H1 (cell line): ENCODE measurements around the gene CD58. TPM values are rescaled to one million over a fixed set of nuclear protein-coding genes. Genes with fewer than 3 reads are reported as not detected.

Experiments
- CTCF ChIA-PET: fragments of 300-600 bp; sonication (Branson Sonifier 250); formaldehyde crosslinking; loops from one replicate; lab custom pipeline; 2021; ENCODE audit not compliant: partially characterized antibody; lab: Charles Lee
- POLR2A ChIA-PET: fragments of 300-600 bp; sonication (Branson Sonifier 250); formaldehyde crosslinking; loops from one replicate; lab custom pipeline; 2021; ENCODE audit warnings: inconsistent platforms; ENCODE audit not compliant: partially characterized antibody; lab: Charles Lee
- DNase-seq, 2 experiments: peaks; one replicate each; pipeline versions ENCODE4 v3.0.0 to v3.0.0-alpha.2; 2010 to 2022; ENCODE audit warnings: low spot score in 2 of 2, low read depth in 1 of 2, mixed read lengths in 1 of 2
- FAIRE-seq: peaks from 2 replicates; lab custom pipeline; 2011; peaks lifted over from hg19 to GRCh38; lab: Jason Lieb, UNC
- H2AFZ ChIP-seq: 2 replicates; pipeline ENCODE4 v1.8.1; 2012; ENCODE audit warnings: low read length, inconsistent platforms
- H2AK5ac ChIP-seq: 2 replicates; pipeline ENCODE4 v1.6.1; 2013; ENCODE audit warnings: low read depth, low read length
- H2BK120ac ChIP-seq: replicated peaks from 2 replicates; pipeline ENCODE3; 2013; ENCODE audit warnings: low read depth, low read length, inconsistent platforms
- H2BK12ac ChIP-seq: 2 replicates; pipeline ENCODE4 v1.6.1; 2013; ENCODE audit warnings: low read depth, low read length
- H2BK15ac ChIP-seq: 2 replicates; pipeline ENCODE4 v1.6.1; 2013; ENCODE audit warnings: low read length
- H2BK20ac ChIP-seq: 2 replicates; pipeline ENCODE4 v1.6.1; 2013; ENCODE audit warnings: low read length
- H2BK5ac ChIP-seq: 2 replicates; pipeline ENCODE4 v1.6.1; 2013; ENCODE audit warnings: low read depth, low read length
- H3K14ac ChIP-seq: 2 replicates; pipeline ENCODE4 v1.6.1; 2013; ENCODE audit warnings: inconsistent platforms; ENCODE audit not compliant: insufficient read length
- H3K18ac ChIP-seq: 2 replicates; pipeline ENCODE4 v1.6.1; 2013; ENCODE audit warnings: low read length; ENCODE audit errors: extremely low read depth
- H3K23ac ChIP-seq: 2 replicates; pipeline ENCODE4 v1.6.1; 2013; ENCODE audit warnings: inconsistent platforms; ENCODE audit not compliant: insufficient read length
- H3K23me2 ChIP-seq: 2 replicates; pipeline ENCODE4 v1.6.1; 2013; ENCODE audit warnings: low read depth, low read length
- H3K27ac ChIP-seq: 2 replicates; pipeline ENCODE4 v1.6.1; 2011; ENCODE audit warnings: low read depth, low read length, inconsistent platforms
- H3K27me3 ChIP-seq, 4 experiments: replicated peaks in 1 of 4; 1 replicate in 1 of 4; 2 replicates in 3 of 4; pipeline versions ENCODE4 v1.6.1 to v1.8.1; 2011 to 2013; ENCODE audit warnings: low read length in 3 of 4, mild to moderate bottlenecking in 3 of 4, inconsistent platforms in 2 of 4, mixed read lengths in 2 of 4, moderate library complexity in 1 of 4; ENCODE audit not compliant: control insufficient read depth in 3 of 4, insufficient read depth in 3 of 4; ENCODE audit errors: extremely low read depth in 1 of 4
- H3K36me3 ChIP-seq, 4 experiments: 2 replicates each; pipeline versions ENCODE4 v1.6.1 to v1.8.1; 2011 to 2013; ENCODE audit warnings: mild to moderate bottlenecking in 4 of 4, low read length in 3 of 4, moderate library complexity in 2 of 4, control low read depth in 1 of 4, inconsistent platforms in 1 of 4; ENCODE audit not compliant: insufficient read depth in 4 of 4, control insufficient read depth in 2 of 4
- H3K4ac ChIP-seq: replicated peaks from 2 replicates; pipeline ENCODE3; 2013; ENCODE audit warnings: low read length, low read depth, mixed read lengths, inconsistent platforms; ENCODE audit not compliant: insufficient read length
- H3K4me1 ChIP-seq, 4 experiments: replicated peaks in 1 of 4; 1 replicate in 1 of 4; 2 replicates in 3 of 4; pipeline versions ENCODE4 v1.6.1 to v1.8.1; 2011 to 2013; ENCODE audit warnings: low read length in 3 of 4, inconsistent platforms in 2 of 4, mixed read lengths in 1 of 4; ENCODE audit not compliant: insufficient read depth in 4 of 4, control insufficient read depth in 3 of 4
- H3K4me2 ChIP-seq, 2 experiments: 2 replicates each; pipeline versions ENCODE4 v1.6.1 to v1.8.1; 2011 to 2013; ENCODE audit warnings: low read depth in 2 of 2, low read length in 2 of 2, control low read depth in 1 of 2, inconsistent platforms in 1 of 2, mild to moderate bottlenecking in 1 of 2; ENCODE audit not compliant: insufficient read depth in 1 of 2
- H3K4me3 ChIP-seq, 4 experiments: fragments of 200-600, 300-600 bp in 1 of 4; sonication (generic), shearing (Covaris generic), sonication (Bioruptor Twin) in 1 of 4; 2 replicates each; pipeline versions ENCODE4 v1.5.1 to v1.8.1; 2011 to 2016; ENCODE audit warnings: low read length in 4 of 4, low read depth in 3 of 4, control low read depth in 2 of 4, inconsistent platforms in 2 of 4, mild to moderate bottlenecking in 2 of 4, mixed read lengths in 1 of 4, moderate library complexity in 1 of 4; ENCODE audit not compliant: insufficient read depth in 2 of 4; ENCODE audit errors: extremely low read depth in 1 of 4
- H3K56ac ChIP-seq: replicated peaks from 2 replicates; pipeline ENCODE3; 2013; ENCODE audit warnings: low read depth, mild to moderate bottlenecking, mixed read lengths, low read length, inconsistent platforms; ENCODE audit not compliant: insufficient read length
- H3K79me1 ChIP-seq: 2 replicates; pipeline ENCODE4 v1.6.1; 2013; ENCODE audit warnings: low read depth, low read length, control low read depth
- H3K79me2 ChIP-seq, 2 experiments: 2 replicates each; pipeline versions ENCODE4 v1.6.1 to v1.8.1; 2012 to 2013; ENCODE audit warnings: low read length in 2 of 2, mild to moderate bottlenecking in 2 of 2, inconsistent platforms in 1 of 2; ENCODE audit not compliant: insufficient read depth in 2 of 2, control insufficient read depth in 1 of 2
- H3K9ac ChIP-seq, 4 experiments: replicated peaks in 1 of 4; 1 replicate in 1 of 4; 2 replicates in 3 of 4; pipeline versions ENCODE4 v1.6.1 to v1.8.1; 2011 to 2013; ENCODE audit warnings: low read depth in 3 of 4, low read length in 3 of 4, control low read depth in 2 of 4, mild to moderate bottlenecking in 2 of 4, moderate library complexity in 2 of 4, inconsistent platforms in 1 of 4; ENCODE audit errors: extremely low read depth in 1 of 4
- H3K9me3 ChIP-seq, 2 experiments: 2 replicates each; pipeline versions ENCODE4 v1.6.1 to v1.8.1; 2012 to 2013; ENCODE audit warnings: mild to moderate bottlenecking in 2 of 2, moderate library complexity in 2 of 2, control low read depth in 1 of 2, inconsistent platforms in 1 of 2, low read depth in 1 of 2, low read length in 1 of 2, mixed read lengths in 1 of 2; ENCODE audit not compliant: insufficient read depth in 2 of 2
- H4K20me1 ChIP-seq, 2 experiments: replicated peaks in 1 of 2; 2 replicates each; pipeline versions ENCODE3 to v1.8.1; 2011 to 2013; ENCODE audit warnings: inconsistent platforms in 2 of 2, low read length in 2 of 2, mild to moderate bottlenecking in 1 of 2; ENCODE audit not compliant: insufficient read depth in 2 of 2, control insufficient read depth in 1 of 2
- H4K5ac ChIP-seq: 2 replicates; pipeline ENCODE4 v1.6.1; 2013; ENCODE audit warnings: low read length, low read depth, mixed read lengths, inconsistent platforms; ENCODE audit not compliant: insufficient read length
- H4K8ac ChIP-seq: 2 replicates; pipeline ENCODE4 v1.8.0; 2013; ENCODE audit warnings: mild to moderate bottlenecking, moderate library complexity, low read length, inconsistent platforms; ENCODE audit not compliant: insufficient read depth; ENCODE audit errors: extremely low read depth
- H4K91ac ChIP-seq: replicated peaks from 2 replicates; pipeline ENCODE3; 2013; ENCODE audit warnings: low read length, mixed read lengths, inconsistent platforms; ENCODE audit not compliant: insufficient read length
- WGBS, 2 experiments: shearing (Covaris generic) in 1 of 2; methylation state at CpG; one replicate each; pipeline versions ENCODE4 v1.1.6 to v1.1.7; 2013 to 2015; ENCODE audit warnings: low lambda C conversion rate in 2 of 2, mixed read lengths in 2 of 2, inconsistent platforms in 1 of 2, low coverage in 1 of 2, missing lambda C conversion rate in 1 of 2; ENCODE audit not compliant: insufficient replicate concordance in 2 of 2, insufficient coverage in 1 of 2, insufficient read length in 1 of 2; ENCODE audit errors: extremely low coverage in 1 of 2, missing lambda C conversion rate in 1 of 2; 5-methylcytosine and 5-hydroxymethylcytosine counted together
- polyA plus RNA-seq, 7 experiments: library from polyadenylated mRNA; depleted of rRNA in 3 of 7; stranded (reverse) in 5 of 7; unstranded in 2 of 7; fragments of >200 nt in 5 of 7; fragments of 200-250 nt in 2 of 7; gene quantifications; 1 replicate in 5 of 7; 2 replicates in 1 of 7; 4 replicates in 1 of 7; pipeline versions ENCODE4 v1.2.1 to v1.2.3, GENCODE V29; 2011 to 2013; ENCODE audit warnings: missing spikeins in 2 of 7, mixed read lengths in 2 of 7
- total RNA-seq: library from RNA; stranded (reverse); fragmentation: NEBNext Ultra II Directional; extraction: Animal tissue kit (Norgen Biotek cat#: 25700); gene quantifications from 2 replicates; pipeline ENCODE4 v1.2.1, GENCODE V29; 2021

Gene CD58
- total and polyA plus RNA-seq, 2 of the 8 experiments (the other 6 are each of a cell fraction or from before 2014, with no cell fraction given): 5.3 to 5.5 TPM

DNA sequence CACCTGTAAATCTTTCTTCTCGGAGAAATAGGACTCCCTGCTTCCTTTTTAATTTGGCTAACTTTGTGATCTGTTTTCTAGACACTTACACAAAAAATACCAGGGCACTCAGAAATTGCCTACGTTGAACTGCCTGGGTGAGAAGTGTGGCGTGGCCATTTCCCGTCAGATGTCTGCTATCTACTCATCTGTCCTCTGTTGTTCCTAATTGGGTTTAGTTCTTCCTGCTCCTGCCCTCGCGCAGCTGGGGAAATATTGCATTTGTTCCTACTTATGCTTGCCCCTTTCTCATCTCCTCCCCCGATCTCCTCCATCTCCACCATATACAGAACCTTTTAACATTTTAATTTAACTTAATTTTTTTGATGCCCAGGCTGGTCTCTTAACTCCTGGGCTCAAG, 55.1 kb downstream of the CD58 start:
- Histone ChIP-seq H3K9me3 (no peaks in the 10 kb centered on the region), H3K56ac (no peak overlapping the region), H2AFZ (no peak overlapping the region), H3K4me1 (no peaks in the 10 kb centered on the region), H3K4me2 (no peak overlapping the region), H2BK120ac (no peak overlapping the region), H3K27me3 (no peaks in the 10 kb centered on the region), H4K8ac (no peak overlapping the region), H2BK20ac (no peak overlapping the region), H3K27ac (no peak overlapping the region), H3K79me1 (no peaks in the 10 kb centered on the region), H4K91ac (no peak overlapping the region), H2BK12ac (no peak overlapping the region), H4K20me1 (no peaks in the 10 kb centered on the region), H3K18ac (no peak overlapping the region), H3K23me2 (no peaks in the 10 kb centered on the region), H3K4ac (no peak overlapping the region), H4K5ac (no peak overlapping the region), H3K14ac (no peak overlapping the region), H2AK5ac (no peak overlapping the region), H3K36me3 (no peaks in the 10 kb centered on the region), H2BK5ac (no peak overlapping the region), H3K4me3 (no peak overlapping the region), H3K23ac (no peak overlapping the region), H3K79me2 (no peaks in the 10 kb centered on the region), H2BK15ac (no peak overlapping the region), H3K9ac (no peak overlapping the region)
- ChIA-PET POLR2A (no interaction called here), CTCF (interaction anchor here (1.2 to 1.4 kb wide), 2 partner anchors 17 to 31 kb away, joined by 4 to 6 read pairs; no protein-coding TSS in a partner anchor)
- WGBS, 2 experiments: 88 to 100% methylated on average over 1 to 7 of the region's 7 CpGs
- DNase-seq (no peak), FAIRE-seq (no peak)
